ENCODE results near the gene HAS3. TPM values are rescaled to one million over a fixed set of nuclear protein-coding genes. Genes with fewer than 3 reads are reported as not detected.

Gene HAS3
- total RNA-seq, 1 experiment from 2014 or later: 92.5 TPM

GRCh38 chr16:69107316-69107962, 2.0 kb downstream of the HAS3 start:
- no TSS peak for BruUV-seq (replicated peaks)
- Histone ChIP-seq H3K9ac (ENCODE audit: low read length) (peak overlapping the region; percentile 92), H4K20me1 (ENCODE audit: low read length) (peaks cover 39% of the 10 kb centered on the region), H3K9me3 (ENCODE audit: low read length) (no peaks in the 10 kb centered on the region), H3K79me2 (ENCODE audit: low read length) (peaks cover 59% of the 10 kb centered on the region), H3K36me3 (ENCODE audit: low read depth, low read length) (peaks cover 35% of the 10 kb centered on the region), H3F3A (ENCODE audit: low read length, unreplicated experiment) (peaks cover 6% of the 10 kb centered on the region), H3K4me2 (ENCODE audit: low read length) (peak overlapping the region; percentile 97), H3K4me3 (ENCODE audit: low read length) (peak overlapping the region; percentile 98), H3K9me2 (replicated peaks; ENCODE audit: low read length) (no peaks in the 10 kb centered on the region), H2AFZ (ENCODE audit: low read length) (no peak overlapping the region), H3K4me1 (ENCODE audit: insufficient read depth, low read length) (peaks cover 45% of the 10 kb centered on the region), H3K27me3 (ENCODE audit: low read length) (no peaks in the 10 kb centered on the region), H3K27ac (ENCODE audit: low read length) (peak overlapping the region; percentile 83)
- TF ChIP-seq CTCF (conservative IDR thresholded peaks at IDR 0.05; ENCODE audit: low read depth, low read length): no peak
- TF ChIP-seq EZH2phosphoT487 (IDR thresholded peaks at IDR 0.05; ENCODE audit: borderline replicate concordance, low read length): no peak
- no peak for TF ChIP-seq EZH2 (IDR thresholded peaks at IDR 0.05; ENCODE audit: low read length, unreplicated experiment)
- ChIA-PET CTCF (no interaction called here), POLR2A (ENCODE audit: unreplicated experiment) (no interaction called here)
- intact Hi-C loops (cut with micrococcal nuclease): no loop called here
- ATAC-seq (no peak), DNase-seq (peak; percentile 36)

- Histone ChIP-seq H3K4me1 (ENCODE audit: insufficient read depth, low read length) (peaks cover 42% of the 10 kb centered on the region), H3K27ac (ENCODE audit: low read length) (peak overlapping the region; percentile 83), H3K9ac (ENCODE audit: low read length) (peak overlapping the region; percentile 92), H3K9me2 (replicated peaks; ENCODE audit: low read length) (no peaks in the 10 kb centered on the region), H2AFZ (ENCODE audit: low read length) (no peak overlapping the region), H3K4me3 (ENCODE audit: low read length) (peak overlapping the region; percentile 98), H3K4me2 (ENCODE audit: low read length) (peak overlapping the region; percentile 97), H3K27me3 (ENCODE audit: low read length) (no peaks in the 10 kb centered on the region), H3K79me2 (ENCODE audit: low read length) (peaks cover 63% of the 10 kb centered on the region), H3F3A (ENCODE audit: low read length, unreplicated experiment) (peaks cover 6% of the 10 kb centered on the region), H4K20me1 (ENCODE audit: low read length) (peaks cover 39% of the 10 kb centered on the region), H3K36me3 (ENCODE audit: low read depth, low read length) (peaks cover 42% of the 10 kb centered on the region), H3K9me3 (ENCODE audit: low read length) (no peaks in the 10 kb centered on the region)
- TF ChIP-seq EZH2phosphoT487 (IDR thresholded peaks at IDR 0.05; ENCODE audit: borderline replicate concordance, low read length) (no peak), EZH2 (IDR thresholded peaks at IDR 0.05; ENCODE audit: low read length, unreplicated experiment) (no peak)
- BruUV-seq (replicated peaks): no TSS peak
- ATAC-seq (no peak; the same call in 1 of the 2 replicates), DNase-seq (peak; percentile 27)
- intact Hi-C loops (cut with micrococcal nuclease): no loop called here
- CTCF ChIA-PET: no interaction called here
- POLR2A ChIA-PET (ENCODE audit: unreplicated experiment): no interaction called here
Measured at GRCh38 chr16:69108064-69108904, 2.8 kb downstream of the HAS3 start.

GRCh38 chr16:69108905-69109252, 3.4 kb downstream of the HAS3 start:
- H3K27me3 ChIP-seq (ENCODE audit: low read length): no peaks in the 10 kb centered on the region
- peaks cover 63% of the 10 kb centered on the region for H3K79me2 ChIP-seq (ENCODE audit: low read length)
- H3K9me2 ChIP-seq (replicated peaks; ENCODE audit: low read length): no peaks in the 10 kb centered on the region
- peaks cover 48% of the 10 kb centered on the region for H3K36me3 ChIP-seq (ENCODE audit: low read depth, low read length)
- peak overlapping the region; percentile 92; the same call in 1 of the 2 replicates for H3K9ac ChIP-seq (ENCODE audit: low read length)
- intact Hi-C loops (cut with micrococcal nuclease): no loop called here
- no peaks in the 10 kb centered on the region for H3K9me3 ChIP-seq (ENCODE audit: low read length)
- no peak overlapping the region for H2AFZ ChIP-seq (ENCODE audit: low read length)
- peak overlapping the region; percentile 98 for H3K4me3 ChIP-seq (ENCODE audit: low read length)
- DNase-seq (no peak), ATAC-seq (no peak)
- TF ChIP-seq EZH2phosphoT487 (IDR thresholded peaks at IDR 0.05; ENCODE audit: borderline replicate concordance, low read length) (no peak), CTCF (conservative IDR thresholded peaks at IDR 0.05; ENCODE audit: low read depth, low read length) (no peak), EZH2 (IDR thresholded peaks at IDR 0.05; ENCODE audit: low read length, unreplicated experiment) (no peak)
- 0 out of 2 replicates have a peak overlapping the region, but pooled peaks have one; percentile 83 for H3K27ac ChIP-seq (ENCODE audit: low read length)
- BruUV-seq (replicated peaks): no TSS peak
- peaks cover 6% of the 10 kb centered on the region for H3F3A ChIP-seq (ENCODE audit: low read length, unreplicated experiment)
- POLR2A ChIA-PET (ENCODE audit: unreplicated experiment): no interaction called here
- CTCF ChIA-PET: no interaction called here
- peaks cover 42% of the 10 kb centered on the region for H3K4me1 ChIP-seq (ENCODE audit: insufficient read depth, low read length)
- H4K20me1 ChIP-seq (ENCODE audit: low read length): peaks cover 44% of the 10 kb centered on the region
- peak overlapping the region; percentile 97 for H3K4me2 ChIP-seq (ENCODE audit: low read length)

Measured in PC-3 (cell line).